ENCODE data around the gene NCKAP5. TPM values are rescaled to one million over a fixed set of nuclear protein-coding genes. Genes with fewer than 3 reads are reported as not detected.

NCKAP5 gene
- total and polyA plus RNA-seq, 11 donors, result 0.51 to 10.5 (median 5.2) TPM

GRCh38 chr2:133063775-133064174 is 504.5 kb downstream of the NCKAP5 start:
- 16 to 30% (median 23%) methylated on average over 4 of the region's 4 CpGs for WGBS, 4 donors

GRCh38 chr2:133062931-133063665 is 505.2 kb downstream of the NCKAP5 start:
- DNase-seq (no peak), ATAC-seq (no peak)
- WGBS, 4 donors, result 89 to 94% (median 92%) methylated on average over 2 of the region's 2 CpGs

More at GRCh38 chr2:133063775-133064174, 504.5 kb downstream of the NCKAP5 start:
- DNase-seq, result no peak
- H3K4me3 ChIP-seq, result no peak overlapping the region
- TF ChIP-seq POLR2A (IDR thresholded peaks at IDR 0.05) (no peak), CTCF (IDR thresholded peaks at IDR 0.05) (no peak)
- no peaks in the 10 kb centered on the region for H3K27me3 ChIP-seq
- no peak for ATAC-seq
- H3K27ac ChIP-seq, result no peak overlapping the region
- intact Hi-C loops (cut with DNase I), result no loop called here
- no peaks in the 10 kb centered on the region for H3K4me1 ChIP-seq
- no peaks in the 10 kb centered on the region for H3K9me3 ChIP-seq
- no peaks in the 10 kb centered on the region for H3K36me3 ChIP-seq

GRCh38 chr2:133061874-133062593 is 506.2 kb downstream of the NCKAP5 start:
- intact Hi-C loops (cut with DNase I), result no loop called here
- TF ChIP-seq POLR2A (IDR thresholded peaks at IDR 0.05) (no peak), CTCF (IDR thresholded peaks at IDR 0.05) (no peak)
- WGBS, 4 donors, result 75 to 84% (median 81%) methylated on average over 3 of the region's 3 CpGs
- no peak for DNase-seq
- ATAC-seq, result no peak
- H3K36me3 ChIP-seq, result no peaks in the 10 kb centered on the region
- H3K27ac ChIP-seq, result no peak overlapping the region
- H3K27me3 ChIP-seq, result no peaks in the 10 kb centered on the region
- no peaks in the 10 kb centered on the region for H3K4me1 ChIP-seq
- H3K9me3 ChIP-seq, result no peaks in the 10 kb centered on the region
- H3K4me3 ChIP-seq, result no peak overlapping the region

More at GRCh38 chr2:133062931-133063665, 505.2 kb downstream of the NCKAP5 start:
- Histone ChIP-seq H3K4me1 (no peaks in the 10 kb centered on the region), H3K36me3 (no peaks in the 10 kb centered on the region), H3K9me3 (no peaks in the 10 kb centered on the region), H3K27me3 (no peaks in the 10 kb centered on the region), H3K4me3 (no peak overlapping the region), H3K27ac (no peak overlapping the region)
- TF ChIP-seq POLR2A (IDR thresholded peaks at IDR 0.05) (no peak), CTCF (IDR thresholded peaks at IDR 0.05) (no peak)
- intact Hi-C loops (cut with DNase I), result no loop called here

- ATAC-seq (no peak), DNase-seq (no peak)
- Histone ChIP-seq H3K27ac (no peak overlapping the region), H3K36me3 (no peaks in the 10 kb centered on the region), H3K4me1 (no peaks in the 10 kb centered on the region), H3K9me3 (no peaks in the 10 kb centered on the region), H3K27me3 (no peaks in the 10 kb centered on the region), H3K4me3 (no peak overlapping the region)
- TF ChIP-seq POLR2A (IDR thresholded peaks at IDR 0.05) (no peak), CTCF (IDR thresholded peaks at IDR 0.05) (no peak)
- intact Hi-C loops (cut with DNase I), result no loop called here
- WGBS, 4 donors, result 45 to 51% (median 48%) methylated on average over 3 of the region's 3 CpGs
Measured at GRCh38 chr2:133054297-133054696, 514.0 kb downstream of the NCKAP5 start.
